Medulla oblongata (tissue), 1 donor: ENCODE data around the gene ENPP3.

Source experiments
- DNase-seq: peaks from one replicate; pipeline ENCODE4 v3.0.0-alpha.2; 2015; ENCODE audit errors: extremely low spot score

The ENPP3 gene

DNA sequence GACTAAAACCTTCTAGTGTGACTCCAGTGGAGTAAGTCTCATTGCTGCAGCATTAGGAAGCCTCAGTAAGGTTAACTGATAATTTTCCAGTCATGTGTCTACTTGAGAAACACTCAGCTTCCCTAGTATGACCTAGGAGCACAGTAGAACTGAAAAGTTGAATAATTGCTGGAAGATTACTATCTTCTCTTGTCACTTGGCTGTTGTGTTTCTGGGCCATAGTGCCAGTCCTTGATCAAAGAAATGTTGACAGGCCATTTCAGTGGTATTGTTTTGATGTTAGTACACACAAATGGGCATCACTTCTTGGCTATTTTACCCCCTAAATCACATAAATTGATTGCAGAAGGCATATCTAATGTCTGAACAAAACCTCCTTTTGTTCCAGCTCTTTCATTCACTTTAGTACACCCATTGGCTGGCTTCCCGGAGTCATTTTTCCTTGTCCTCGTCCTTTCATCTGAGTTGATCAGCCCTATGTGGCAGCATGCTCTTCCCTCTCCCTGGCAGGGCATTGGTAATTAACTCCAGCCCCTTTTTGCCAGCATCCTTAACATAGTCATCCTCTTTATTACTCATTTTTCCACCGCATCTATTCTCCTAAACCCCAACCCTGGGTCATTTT, 6.0 kb downstream of the ENPP3 start:
- DNase-seq: peak; percentile 88

DNA sequence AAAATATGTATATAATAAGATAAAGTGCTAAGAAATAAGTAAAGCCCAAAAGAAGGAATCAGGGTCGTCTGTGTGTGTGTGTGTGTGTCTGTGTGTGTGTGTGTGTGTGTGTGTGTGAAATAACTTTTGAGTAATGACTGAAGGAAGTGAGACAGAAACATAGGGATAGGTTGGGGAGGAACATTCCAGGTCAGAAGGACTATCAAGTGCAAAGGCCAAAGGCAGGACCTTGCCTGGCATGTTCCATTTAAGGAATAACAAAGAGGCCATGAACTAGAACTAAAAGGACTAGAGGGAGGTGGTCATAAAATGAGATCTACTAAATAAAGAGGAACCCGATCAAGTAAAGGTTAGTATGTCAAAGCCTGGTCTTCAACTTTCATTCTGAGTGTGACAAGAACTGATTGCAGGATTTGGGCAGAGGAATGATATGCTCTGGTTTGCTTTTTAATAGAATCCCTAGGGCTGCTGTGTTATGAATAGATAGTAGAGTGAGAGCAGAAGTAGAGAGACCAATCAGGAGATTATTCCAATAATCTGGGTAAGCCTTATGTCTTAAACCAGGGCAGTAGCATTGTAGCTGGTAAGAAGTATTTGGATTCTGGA, 6.9 kb downstream of the ENPP3 start:
- no peak for DNase-seq

- DNase-seq: no peak
Observed at GRCh38 chr6:131644921-131645320, 7.8 kb downstream of the ENPP3 start.

DNA sequence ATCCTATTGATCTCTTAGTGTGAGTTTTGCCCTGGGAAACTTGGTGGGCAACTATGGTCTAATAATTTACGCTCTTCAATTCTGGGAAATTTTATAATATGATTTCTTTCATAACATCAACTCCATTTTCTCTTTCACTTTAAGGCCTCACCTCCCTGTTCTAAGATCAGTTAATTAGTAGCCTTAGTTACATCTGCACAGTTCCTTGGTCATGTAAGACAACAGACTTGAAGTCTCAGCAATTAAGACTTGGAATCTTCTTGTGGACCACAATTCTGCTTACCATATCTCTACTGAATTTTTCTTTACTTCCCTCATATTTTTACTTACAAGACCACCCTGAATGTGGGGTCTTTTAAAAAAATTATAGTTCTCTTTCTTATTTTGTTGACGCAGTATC, 8.7 kb downstream of the ENPP3 start:
- DNase-seq: no peak

DNA sequence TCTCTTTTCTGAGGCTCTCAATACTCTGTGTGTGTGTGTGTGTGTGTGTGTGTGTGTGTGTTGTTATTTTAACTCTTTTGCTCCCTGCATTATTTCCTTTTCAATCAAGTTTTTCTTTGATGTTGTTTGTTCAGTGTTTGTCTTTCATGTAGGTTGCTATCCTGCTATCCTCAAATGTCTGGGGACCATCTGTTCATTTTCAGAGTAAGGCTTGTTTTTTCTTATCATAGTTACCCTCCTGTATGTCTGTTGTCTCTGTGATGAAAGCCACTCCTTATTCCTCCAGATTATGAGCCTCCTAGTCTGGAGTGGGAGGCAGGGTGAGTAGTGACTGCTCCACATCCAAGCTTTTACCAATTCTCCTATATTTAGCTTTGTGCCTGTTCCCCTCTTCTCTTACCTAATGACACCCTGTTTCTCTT, 9.2 kb downstream of the ENPP3 start:
- DNase-seq: no peak

- no peak for DNase-seq
Observed at GRCh38 chr6:131651782-131652181, 14.7 kb downstream of the ENPP3 start.

- DNase-seq: no peak
Observed at GRCh38 chr6:131652472-131652871, 15.4 kb downstream of the ENPP3 start.

GRCh38 chr6:131654326-131654725, 17.2 kb downstream of the ENPP3 start:
- DNase-seq: no peak

- no peak for DNase-seq
Observed at GRCh38 chr6:131655387-131655786, 18.3 kb downstream of the ENPP3 start.

DNA sequence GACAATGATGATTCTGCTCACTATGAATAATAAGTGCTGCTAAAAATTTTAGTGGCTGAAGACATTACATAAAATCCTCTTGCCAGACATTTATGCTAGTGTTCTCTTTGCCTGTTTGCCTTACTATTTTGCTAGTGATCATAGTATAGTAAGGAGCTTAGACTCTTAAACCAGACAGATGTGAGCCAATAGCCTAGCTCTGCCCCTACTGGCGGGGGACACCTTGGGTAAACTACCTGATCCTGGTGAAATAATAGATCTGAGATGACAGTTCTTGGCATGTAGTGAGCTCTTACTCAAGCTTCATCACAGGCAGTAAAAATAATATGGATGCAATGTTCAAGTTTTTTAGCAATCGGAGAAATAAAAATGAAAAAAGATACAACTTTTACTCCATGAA, 18.8 kb downstream of the ENPP3 start:
- DNase-seq: no peak

- DNase-seq: no peak
Observed at GRCh38 chr6:131656667-131657066, 19.6 kb downstream of the ENPP3 start.

- no peak for DNase-seq
Observed at GRCh38 chr6:131657222-131657621, 20.1 kb downstream of the ENPP3 start.

DNA sequence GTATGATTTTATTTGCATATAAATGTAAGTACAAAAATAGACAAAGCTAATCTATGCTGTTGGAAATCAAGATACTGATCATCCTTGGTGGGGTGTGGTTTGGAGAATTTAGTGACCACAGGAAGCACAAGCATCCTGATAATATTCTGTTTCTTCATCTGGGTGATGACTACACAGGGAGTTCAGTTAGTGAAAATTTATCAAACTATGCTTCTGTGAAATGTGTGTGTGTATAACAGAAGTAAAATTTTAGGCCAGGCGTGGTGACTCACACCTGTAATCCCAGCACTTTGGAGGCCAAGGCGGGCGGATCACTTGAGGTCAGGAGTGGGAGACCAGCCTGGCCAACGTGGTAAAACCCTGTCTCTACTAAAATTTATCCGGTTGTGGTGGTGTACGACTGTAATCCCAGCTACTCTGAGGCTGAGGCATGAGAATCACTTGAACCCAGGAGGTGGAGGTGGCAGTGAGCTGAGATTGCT, 20.6 kb downstream of the ENPP3 start:
- DNase-seq: no peak

GRCh38 chr6:131658287-131658686, 21.2 kb downstream of the ENPP3 start:
- DNase-seq: no peak

DNA sequence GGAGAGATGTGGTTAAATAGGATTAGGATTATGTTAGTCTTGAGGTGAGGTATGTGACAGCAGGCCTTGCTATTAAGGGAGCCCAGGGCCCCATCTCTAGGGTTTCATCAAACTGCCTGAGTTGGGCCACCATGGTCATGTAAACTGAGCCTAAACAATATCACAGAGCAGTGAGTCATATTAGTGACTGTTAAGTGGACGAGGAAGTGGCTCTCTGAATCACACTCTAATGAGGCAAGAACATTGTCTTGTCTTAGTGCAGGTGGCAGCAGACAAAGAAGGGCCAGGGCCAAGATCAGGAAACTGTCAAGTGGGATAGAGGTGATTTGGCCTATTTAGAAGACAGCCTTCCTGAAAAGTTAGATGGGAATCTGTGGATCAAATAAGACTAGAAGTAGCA, 23.1 kb downstream of the ENPP3 start:
- no peak for DNase-seq

- DNase-seq: no peak
Observed at GRCh38 chr6:131663578-131664165, 26.6 kb downstream of the ENPP3 start.

DNA sequence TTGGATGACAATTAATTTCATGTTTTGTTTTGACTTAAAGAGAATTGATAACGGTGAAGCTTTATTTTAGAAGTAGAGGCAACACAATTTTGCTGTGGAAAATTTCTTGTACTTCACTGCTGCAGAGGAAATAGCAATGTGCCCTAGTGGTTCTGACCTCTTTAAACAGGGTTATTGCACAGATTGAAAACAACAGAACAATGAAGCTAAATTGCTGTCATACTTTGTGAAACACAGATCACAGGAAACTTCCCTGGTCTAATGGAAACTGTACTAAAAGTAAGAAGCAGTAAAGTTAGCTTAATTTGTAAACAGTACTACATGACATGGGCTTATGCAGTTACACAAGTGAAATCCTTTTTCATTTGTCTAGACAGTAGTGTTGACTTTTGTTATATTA, 32.8 kb downstream of the ENPP3 start:
- DNase-seq: no peak

DNA sequence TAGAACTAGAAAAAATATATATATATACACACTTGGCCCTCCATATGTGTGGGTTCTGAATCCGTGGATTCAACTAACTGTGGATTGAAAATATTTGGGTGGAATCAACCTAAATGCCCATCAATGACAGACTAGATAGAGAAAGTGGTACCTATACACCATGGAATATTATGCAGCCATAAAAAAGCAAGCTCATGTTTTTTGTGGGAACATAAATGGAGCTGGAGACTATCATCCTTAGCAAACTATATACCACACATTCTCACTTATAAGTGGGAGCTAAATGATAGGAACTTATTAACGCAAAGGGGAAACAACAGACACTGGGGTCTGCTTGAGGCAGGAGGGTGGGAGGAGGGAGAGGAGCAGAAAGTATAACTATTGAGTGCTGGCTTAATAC, 36.1 kb downstream of the ENPP3 start:
- no peak for DNase-seq

GRCh38 chr6:131678442-131678841, 41.3 kb downstream of the ENPP3 start:
- DNase-seq: no peak

DNA sequence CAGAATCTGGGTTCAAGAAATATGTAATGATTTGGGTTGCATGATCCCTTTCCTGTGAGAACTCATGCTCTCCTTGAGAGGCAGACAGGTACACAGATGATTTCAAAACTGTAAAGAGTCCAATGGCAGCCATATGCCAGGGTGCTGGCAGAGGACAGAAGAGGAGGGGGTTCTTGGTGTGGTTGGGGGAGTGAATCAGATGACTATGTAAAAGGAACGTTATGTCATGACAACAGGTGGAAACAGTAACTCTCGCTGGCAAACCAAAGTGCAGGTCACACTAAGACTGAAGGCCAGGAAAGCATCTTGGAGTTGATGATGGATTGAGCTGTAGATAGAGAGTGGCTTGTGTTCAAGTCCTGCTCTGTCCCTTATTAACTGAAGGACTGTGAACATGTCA, 43.8 kb downstream of the ENPP3 start:
- DNase-seq: no peak

DNA sequence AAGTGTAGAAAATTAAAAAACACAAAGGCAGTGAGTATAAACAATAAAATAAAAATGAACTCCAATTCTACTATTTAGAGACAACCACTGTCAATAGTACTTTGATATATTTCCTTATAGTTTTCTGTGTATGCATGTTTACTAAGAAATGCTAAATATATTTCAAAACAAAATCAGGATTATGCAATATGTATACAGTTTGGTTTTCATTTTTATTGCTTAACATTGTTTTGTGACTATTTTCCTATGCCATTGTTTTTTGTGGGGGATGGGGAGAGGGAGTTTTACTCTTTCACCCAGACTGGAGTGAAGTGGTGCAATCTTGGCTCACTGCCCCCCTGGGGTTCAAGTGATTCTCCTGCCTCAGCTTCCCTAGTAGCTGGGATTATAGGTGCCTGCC, 44.5 kb downstream of the ENPP3 start:
- DNase-seq: no peak

DNA sequence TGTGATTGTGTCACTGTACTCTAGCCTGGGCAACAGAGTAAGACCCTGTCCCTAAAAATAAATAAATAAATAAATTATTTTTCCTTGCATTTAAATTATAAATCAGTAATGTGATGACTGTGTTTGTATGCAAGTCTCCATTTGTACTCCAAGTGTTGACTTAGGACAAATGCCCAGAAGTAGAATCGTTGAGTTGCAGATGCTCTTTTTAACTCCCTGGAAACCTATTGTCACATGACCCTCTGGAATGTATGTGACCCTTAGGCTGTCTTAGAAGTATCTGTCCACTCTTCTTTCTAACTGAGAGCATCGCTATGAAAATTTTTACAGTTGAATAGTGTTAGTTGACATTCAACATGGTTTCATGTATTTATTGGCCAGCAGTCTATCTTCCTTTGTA, 45.3 kb downstream of the ENPP3 start:
- no peak for DNase-seq

DNA sequence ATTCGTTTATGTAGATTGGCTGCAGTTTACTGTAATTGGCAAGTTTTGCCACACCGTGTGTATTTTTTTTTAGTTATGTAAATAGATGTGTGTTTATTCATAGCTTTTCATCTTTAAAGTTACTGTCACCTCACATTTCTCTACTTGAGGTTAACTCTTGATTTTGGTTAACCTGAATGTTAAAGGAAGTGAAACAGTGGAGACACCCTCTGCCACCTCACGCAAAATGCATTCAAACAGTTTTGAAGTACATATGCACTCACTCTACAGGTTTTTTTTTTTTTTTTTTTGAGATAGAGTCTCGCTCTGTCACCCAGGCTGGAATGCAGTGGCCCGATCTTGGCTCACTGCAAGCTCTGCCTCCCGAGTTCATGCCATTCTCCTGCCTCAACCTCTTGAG, 46.4 kb downstream of the ENPP3 start:
- no peak for DNase-seq
